ENCODE data around the gene SLC16A9.
A peak's percentile ranks its signal among the peaks of the same experiment; 100 is the strongest.

SLC16A9 gene

GRCh38 chr10:59718257-59718656 is 8.6 kb upstream of the SLC16A9 start:
- peak in 1 of 2 experiments; percentile 10 for DNase-seq

- no peak for DNase-seq
Measured at GRCh38 chr10:59713196-59713821, 3.7 kb upstream of the SLC16A9 start.

- DNase-seq = no peak
Measured at GRCh38 chr10:59711871-59712494, 2.3 kb upstream of the SLC16A9 start.

DNA sequence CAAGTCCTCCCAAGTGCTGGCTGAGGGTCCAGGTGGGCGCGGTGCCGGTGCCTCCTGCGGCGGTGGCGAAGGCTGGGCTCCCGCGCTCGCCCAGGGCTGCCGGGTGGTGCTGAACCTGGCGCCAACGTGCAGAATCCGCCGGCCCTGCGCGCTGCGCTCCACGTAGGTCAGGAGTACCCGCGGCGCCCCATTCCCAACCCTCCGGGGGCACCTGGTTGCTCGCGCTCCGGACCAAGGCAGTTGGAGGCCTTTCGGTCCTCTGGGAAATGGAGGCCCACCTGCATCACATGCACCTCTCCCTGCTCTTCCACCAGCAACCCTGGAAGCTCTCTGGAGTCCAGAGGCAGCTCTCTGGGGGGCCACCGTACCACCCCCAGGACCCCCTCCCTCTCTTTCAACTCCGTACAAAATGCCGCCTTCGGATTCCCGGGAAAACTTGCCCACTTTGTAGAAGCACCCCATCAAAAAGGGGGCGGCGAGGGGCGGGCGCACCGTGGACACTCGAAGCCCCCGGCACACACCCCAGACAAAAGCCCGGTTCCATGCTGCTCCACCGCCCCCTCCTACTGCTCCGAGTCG is 745 bp downstream of the SLC16A9 start:
- peak in 1 of 2 experiments; percentile 30 for DNase-seq

GRCh38 chr10:59706851-59707797 is 2.5 kb downstream of the SLC16A9 start:
- no peak for DNase-seq

GRCh38 chr10:59705931-59706330 is 3.7 kb downstream of the SLC16A9 start:
- no peak for DNase-seq

DNA sequence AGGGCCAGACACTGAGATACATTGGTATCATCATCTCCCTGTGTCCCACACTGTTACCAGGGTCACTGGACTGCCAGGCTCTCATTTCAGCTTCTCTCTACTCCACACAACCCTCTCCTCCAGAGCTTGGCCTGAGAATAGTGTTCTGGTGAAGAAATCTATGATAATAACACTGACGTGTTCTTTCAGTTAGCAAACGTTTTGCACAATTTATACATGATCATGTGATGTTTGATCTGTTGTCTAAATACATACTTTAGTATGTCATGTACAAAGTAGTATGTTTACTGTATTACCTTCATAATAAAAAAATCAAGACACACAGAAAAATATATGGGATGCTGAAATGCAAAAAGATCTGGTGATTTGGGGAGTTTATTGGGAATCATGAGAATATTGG is 5.0 kb downstream of the SLC16A9 start:
- no peak for DNase-seq

DNA sequence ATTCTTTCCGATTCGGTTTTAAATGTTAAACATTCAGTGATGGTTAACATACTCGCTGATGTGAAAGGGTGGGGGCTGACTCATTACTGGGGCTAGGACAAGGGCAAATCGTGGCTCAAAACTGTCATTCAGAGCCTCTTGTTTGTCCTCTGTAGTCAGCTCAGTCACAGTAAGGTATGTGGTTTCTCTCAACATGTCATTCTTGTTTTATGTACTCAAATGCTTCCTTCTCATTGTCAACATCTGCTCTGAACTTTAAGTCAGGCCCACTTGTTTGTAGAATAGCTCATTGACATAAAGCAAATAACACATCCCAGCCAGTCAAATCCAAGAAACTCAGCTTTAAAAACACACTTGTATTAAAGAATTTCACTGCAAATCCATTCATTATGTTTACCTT is 7.3 kb downstream of the SLC16A9 start:
- no peak for DNase-seq

DNA sequence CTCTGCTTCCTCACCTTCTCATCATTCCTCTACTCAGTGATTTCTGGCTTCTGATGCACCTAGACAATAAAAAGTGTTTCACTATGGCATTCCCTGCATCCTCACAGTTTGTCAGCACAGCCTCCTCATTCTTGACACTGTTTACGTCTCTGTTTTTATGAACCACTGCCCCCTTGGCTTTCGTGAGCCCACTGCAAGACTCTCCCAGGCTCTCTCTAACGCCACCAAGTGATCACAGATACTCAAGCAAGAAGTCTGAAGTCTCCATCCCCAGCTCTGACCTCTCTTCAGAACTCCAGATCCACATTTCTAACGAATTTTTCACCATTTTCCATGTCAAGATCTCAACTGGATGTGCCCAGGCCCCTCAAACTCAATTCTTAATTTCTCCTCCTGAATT is 8.9 kb downstream of the SLC16A9 start:
- DNase-seq = peak in 1 of 2 experiments; percentile 1

GRCh38 chr10:59698326-59698725 is 11.3 kb downstream of the SLC16A9 start:
- DNase-seq = no peak

DNA sequence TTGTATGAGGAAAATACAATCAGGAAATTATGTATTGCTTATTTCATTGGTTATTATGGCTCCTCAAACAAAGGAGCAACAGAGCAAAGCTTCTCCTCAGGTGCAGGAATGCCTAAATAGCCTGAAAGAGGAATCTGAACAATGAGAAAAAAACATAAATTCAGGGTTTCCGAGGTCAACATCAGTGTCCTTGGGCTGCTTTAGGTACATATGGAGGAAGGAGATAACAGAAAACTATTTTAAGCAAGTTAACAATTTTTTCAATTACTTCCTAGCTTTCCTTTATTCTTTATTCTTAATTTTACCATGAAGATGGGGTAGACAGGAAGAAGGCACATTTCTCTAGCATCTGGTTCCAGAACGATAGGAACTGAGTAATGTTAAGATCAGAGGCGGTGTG is 14.0 kb downstream of the SLC16A9 start:
- no peak for DNase-seq

- DNase-seq = no peak
Measured at GRCh38 chr10:59694936-59695335, 14.7 kb downstream of the SLC16A9 start.

- DNase-seq = no peak
Measured at GRCh38 chr10:59692113-59692512, 17.5 kb downstream of the SLC16A9 start.

DNA sequence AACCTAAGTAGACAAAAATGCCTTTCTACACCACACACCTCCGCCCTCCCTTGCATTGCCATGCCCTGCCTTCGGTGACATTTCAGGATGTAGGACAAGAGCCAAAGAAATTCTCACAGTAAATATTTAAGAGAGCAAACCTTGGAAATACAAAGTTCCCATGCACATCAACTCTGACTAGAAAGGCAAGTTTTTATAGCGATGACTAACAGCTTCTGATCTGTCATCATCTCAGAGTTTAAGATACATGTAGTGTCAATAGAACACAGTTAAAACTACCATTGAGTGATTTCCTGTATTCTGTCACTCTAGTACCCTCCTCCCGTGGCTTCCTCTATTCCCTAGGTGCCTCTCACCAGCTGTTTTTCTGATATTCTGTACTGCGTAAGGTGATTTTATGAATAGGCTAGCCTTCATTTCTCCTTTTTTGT is 20.7 kb downstream of the SLC16A9 start:
- no peak for DNase-seq

GRCh38 chr10:59687657-59688056 is 22.0 kb downstream of the SLC16A9 start:
- DNase-seq = no peak

DNA sequence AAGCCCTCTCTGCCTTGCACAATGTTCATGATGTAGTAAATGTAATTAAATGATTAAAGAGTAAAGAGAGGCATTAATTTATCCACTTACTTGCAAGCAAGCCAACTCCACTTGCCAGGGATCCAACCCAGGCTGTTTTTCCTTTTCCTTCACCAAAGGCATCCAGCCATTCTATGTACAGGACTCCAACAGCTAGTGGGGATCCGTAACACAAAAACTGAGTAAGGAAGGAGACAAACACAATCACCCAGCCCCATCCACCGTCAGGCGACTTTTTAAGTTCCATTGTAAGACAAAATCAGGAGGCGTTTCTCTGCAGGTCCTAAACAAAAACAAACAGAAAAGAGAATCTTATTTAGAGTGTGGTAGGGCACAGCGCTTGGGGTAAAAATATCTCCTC is 25.6 kb downstream of the SLC16A9 start:
- no peak for DNase-seq

GRCh38 chr10:59682986-59683937 is 26.4 kb downstream of the SLC16A9 start:
- DNase-seq = no peak

DNA sequence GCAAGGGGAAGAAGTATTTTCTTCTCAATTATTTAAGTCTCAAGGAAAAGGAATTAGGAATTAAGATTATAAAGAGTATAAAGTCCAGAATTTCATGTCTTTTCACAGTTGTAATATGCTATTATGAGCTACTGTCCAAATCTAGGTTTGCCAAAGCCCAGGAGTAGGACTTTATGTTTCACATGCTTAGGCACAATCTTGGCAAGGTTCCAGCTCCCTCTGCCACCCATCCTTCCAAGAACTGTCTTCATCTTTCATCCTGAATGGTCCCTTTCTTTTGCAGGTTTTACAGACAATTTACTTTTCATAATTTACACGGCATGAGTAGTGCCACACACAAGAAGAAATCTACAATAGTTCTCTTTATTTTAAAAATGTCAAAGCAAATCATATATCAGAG is 29.5 kb downstream of the SLC16A9 start:
- DNase-seq = no peak

DNA sequence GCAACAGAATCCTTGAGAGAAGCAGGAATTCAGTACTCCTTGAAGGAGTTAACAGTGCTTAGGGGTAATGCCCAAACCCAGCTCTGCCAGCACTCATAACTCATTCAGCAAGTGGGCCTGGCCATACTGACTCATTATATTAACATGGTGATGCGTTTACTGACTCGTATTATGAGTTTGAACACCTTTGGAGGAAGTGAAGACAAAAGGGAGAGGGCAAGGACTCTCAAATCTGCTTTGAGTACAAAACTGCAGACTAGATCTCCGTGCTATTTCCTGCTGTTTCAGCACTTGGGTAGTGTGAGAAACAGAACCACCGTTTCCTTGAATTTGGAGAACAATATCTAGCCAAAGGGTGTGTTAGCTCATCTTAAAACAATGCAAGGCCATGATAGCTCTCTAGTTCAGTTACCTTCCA is 30.8 kb downstream of the SLC16A9 start:
- no peak for DNase-seq

DNA sequence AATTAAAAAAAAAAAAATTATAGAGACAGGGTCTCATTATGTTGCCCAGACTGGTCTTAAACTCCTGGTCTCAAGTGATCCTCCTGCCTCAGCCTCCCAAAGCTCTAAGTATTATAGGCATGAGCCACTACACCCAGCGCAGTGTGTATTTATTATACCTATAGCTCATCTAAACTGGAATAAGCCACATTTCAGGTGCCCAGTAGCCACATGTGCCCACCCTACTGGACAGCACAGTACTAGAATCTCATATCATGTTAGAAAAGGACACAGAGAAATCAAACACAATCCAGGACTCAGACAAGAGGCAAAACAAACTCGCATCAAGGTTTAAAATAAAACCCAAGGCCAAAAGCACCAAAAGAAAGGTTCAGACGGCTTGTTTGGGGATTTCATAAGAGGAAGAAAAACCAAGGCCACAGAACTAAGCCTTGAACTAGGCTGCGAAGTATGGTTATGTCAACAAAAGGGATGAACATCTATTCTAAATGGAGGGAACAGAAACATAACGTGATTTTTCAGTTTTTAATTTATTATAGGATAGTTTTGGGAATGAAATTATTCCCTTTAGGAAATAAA is 32.3 kb downstream of the SLC16A9 start:
- DNase-seq = no peak

GRCh38 chr10:59675812-59676211 is 33.8 kb downstream of the SLC16A9 start:
- no peak for DNase-seq

Data from NCI-H524 (cell line).